ENCODE measurements around the gene ZBTB20.

The ZBTB20 gene

DNA sequence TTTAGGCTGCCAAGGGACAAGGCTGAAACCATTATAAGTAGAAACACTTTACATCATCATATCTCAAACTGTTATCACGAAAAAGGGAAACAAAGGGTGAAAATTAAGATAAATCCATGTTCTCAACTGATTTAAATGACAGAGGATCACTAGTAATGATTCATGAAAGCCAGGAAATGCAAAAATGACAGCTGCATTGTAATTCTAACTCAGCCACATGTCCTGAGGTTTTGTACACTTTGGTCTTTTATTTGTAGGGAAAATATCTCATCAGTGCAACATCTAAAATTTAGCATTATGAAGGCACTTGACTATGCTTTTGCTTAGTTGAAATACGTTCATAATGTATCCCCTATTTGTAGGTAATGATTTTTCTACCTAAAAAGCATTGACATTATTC lies 473.6 kb downstream of the ZBTB20 start:
- Histone ChIP-seq H3K79me2 (ENCODE audit: control insufficient read depth, low read length) (no peaks in the 10 kb centered on the region), H3F3A (ENCODE audit: control insufficient read depth, insufficient read depth) (no peaks in the 10 kb centered on the region), H3K4me2 (ENCODE audit: low read length) (no peak overlapping the region), H3K27ac (ENCODE audit: low read depth, low read length) (no peak overlapping the region), H3K9me3 (ENCODE audit: control insufficient read depth, insufficient read depth, low read length) (no peaks in the 10 kb centered on the region), H3K36me3 (ENCODE audit: control insufficient read depth, low read length) (no peaks in the 10 kb centered on the region), H3K4me1 (ENCODE audit: control insufficient read depth, low read length) (no peaks in the 10 kb centered on the region), H3K27me3 (ENCODE audit: control insufficient read depth, low read length) (no peaks in the 10 kb centered on the region), H3K4me3 (ENCODE audit: low read length) (no peak overlapping the region), H4K20me1 (ENCODE audit: control insufficient read depth, insufficient read depth, low read depth, low read length) (no peaks in the 10 kb centered on the region), H3K9me2 (replicated peaks; ENCODE audit: control insufficient read depth, low read length) (no peaks in the 10 kb centered on the region)
- no peak for TF ChIP-seq EZH2phosphoT487 (IDR thresholded peaks at IDR 0.05; ENCODE audit: borderline replicate concordance, low read length)
- TF ChIP-seq, protein P1, sequence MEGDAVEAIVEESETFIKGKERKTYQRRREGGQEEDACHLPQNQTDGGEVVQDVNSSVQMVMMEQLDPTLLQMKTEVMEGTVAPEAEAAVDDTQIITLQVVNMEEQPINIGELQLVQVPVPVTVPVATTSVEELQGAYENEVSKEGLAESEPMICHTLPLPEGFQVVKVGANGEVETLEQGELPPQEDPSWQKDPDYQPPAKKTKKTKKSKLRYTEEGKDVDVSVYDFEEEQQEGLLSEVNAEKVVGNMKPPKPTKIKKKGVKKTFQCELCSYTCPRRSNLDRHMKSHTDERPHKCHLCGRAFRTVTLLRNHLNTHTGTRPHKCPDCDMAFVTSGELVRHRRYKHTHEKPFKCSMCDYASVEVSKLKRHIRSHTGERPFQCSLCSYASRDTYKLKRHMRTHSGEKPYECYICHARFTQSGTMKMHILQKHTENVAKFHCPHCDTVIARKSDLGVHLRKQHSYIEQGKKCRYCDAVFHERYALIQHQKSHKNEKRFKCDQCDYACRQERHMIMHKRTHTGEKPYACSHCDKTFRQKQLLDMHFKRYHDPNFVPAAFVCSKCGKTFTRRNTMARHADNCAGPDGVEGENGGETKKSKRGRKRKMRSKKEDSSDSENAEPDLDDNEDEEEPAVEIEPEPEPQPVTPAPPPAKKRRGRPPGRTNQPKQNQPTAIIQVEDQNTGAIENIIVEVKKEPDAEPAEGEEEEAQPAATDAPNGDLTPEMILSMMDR (IDR thresholded peaks at IDR 0.05; ENCODE audit: low read depth, low read length, poor library complexity, severe bottlenecking): no peak

DNA sequence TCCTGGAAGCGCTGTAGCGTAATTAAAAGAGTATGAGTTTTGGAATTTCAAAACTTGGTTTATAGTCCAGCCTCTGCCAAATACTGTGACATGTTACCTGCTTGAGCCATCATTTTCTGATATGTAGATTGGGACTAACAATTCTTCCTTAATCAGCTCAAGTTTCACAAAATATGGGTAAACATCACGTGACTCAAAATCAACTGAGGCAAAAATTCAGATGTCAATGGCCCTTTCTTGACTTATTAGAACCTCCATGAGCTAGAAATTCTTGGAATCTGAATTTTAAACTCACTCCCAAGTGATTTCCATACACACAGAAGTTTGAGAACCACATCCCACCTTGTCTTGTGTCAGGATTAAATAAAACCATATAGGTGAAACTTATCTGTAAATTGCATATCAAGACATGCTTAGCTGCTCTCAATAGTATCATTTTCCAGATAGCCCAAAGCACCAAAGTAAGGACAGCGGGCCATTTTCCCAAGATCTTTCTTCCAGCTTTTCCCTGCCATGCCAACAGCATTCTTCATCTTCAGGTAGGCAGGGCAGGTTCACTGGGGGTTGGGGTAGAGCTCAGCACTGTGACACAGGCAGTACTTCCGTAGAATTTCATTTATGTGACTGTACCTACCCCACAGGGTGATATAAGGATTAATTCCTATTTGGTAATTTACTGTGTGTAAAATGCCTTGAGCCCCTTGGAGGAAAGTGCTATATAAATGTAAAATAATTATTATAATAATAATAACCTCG lies 474.2 kb downstream of the ZBTB20 start:
- no peaks in the 10 kb centered on the region for H3K4me1 ChIP-seq (ENCODE audit: control insufficient read depth, low read length)
- no peak overlapping the region for H3K4me2 ChIP-seq (ENCODE audit: low read length)
- H3F3A ChIP-seq (ENCODE audit: control insufficient read depth, insufficient read depth): no peaks in the 10 kb centered on the region
- H4K20me1 ChIP-seq (ENCODE audit: control insufficient read depth, insufficient read depth, low read depth, low read length): no peaks in the 10 kb centered on the region
- no peaks in the 10 kb centered on the region for H3K9me3 ChIP-seq (ENCODE audit: control insufficient read depth, insufficient read depth, low read length)
- no peak for TF ChIP-seq EZH2phosphoT487 (IDR thresholded peaks at IDR 0.05; ENCODE audit: borderline replicate concordance, low read length)
- TF ChIP-seq, protein P1 (IDR thresholded peaks at IDR 0.05; ENCODE audit: low read depth, low read length, poor library complexity, severe bottlenecking): no peak
- H3K36me3 ChIP-seq (ENCODE audit: control insufficient read depth, low read length): no peaks in the 10 kb centered on the region
- no peaks in the 10 kb centered on the region for H3K79me2 ChIP-seq (ENCODE audit: control insufficient read depth, low read length)
- no peaks in the 10 kb centered on the region for H3K27me3 ChIP-seq (ENCODE audit: control insufficient read depth, low read length)
- no peak overlapping the region for H3K4me3 ChIP-seq (ENCODE audit: low read length)
- no peaks in the 10 kb centered on the region for H3K9me2 ChIP-seq (replicated peaks; ENCODE audit: control insufficient read depth, low read length)
- H3K27ac ChIP-seq (ENCODE audit: low read depth, low read length): no peak overlapping the region

DNA sequence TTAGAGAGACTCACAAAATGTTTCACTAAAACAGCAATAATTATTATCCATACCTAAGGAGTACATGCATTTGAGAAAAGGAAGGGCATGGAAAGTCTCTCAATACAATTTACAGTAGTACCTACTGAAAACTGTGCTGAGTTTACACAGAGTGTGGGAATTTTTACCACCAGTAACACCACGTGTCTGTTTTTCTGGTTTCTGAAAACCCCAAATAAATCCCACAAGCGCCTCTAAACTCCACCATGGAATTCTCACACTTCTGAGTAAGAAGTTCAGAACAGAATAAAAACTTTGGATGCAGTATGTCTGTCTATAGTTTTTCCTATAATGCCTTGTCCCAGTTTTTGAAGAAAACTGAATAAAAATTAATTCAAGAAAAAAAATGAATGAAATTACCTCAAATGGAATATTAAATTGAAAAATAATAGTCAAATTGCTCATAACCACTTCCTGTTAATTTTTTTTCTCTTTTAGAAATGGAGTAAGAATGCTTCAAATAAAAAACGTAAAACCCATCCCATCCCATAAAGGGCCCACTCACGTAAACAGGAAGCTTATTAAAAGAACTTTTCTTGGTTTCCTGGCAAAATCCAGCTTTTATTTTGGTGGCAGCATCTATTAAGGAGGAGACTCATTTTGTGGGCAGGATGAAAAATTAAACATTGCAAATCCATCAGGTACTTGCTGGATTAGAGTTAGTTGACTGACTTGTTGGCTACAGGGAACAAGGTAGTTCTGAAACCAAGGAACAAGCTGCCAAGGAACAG lies 475.2 kb downstream of the ZBTB20 start:
- Histone ChIP-seq H3K36me3 (ENCODE audit: control insufficient read depth, low read length) (no peaks in the 10 kb centered on the region), H3K9me2 (replicated peaks; ENCODE audit: control insufficient read depth, low read length) (no peaks in the 10 kb centered on the region), H3K4me3 (ENCODE audit: low read length) (no peak overlapping the region), H3K27me3 (ENCODE audit: control insufficient read depth, low read length) (no peaks in the 10 kb centered on the region), H3K4me1 (ENCODE audit: control insufficient read depth, low read length) (no peaks in the 10 kb centered on the region), H3F3A (ENCODE audit: control insufficient read depth, insufficient read depth) (no peaks in the 10 kb centered on the region), H3K79me2 (ENCODE audit: control insufficient read depth, low read length) (no peaks in the 10 kb centered on the region), H4K20me1 (ENCODE audit: control insufficient read depth, insufficient read depth, low read depth, low read length) (no peaks in the 10 kb centered on the region), H3K9me3 (ENCODE audit: control insufficient read depth, insufficient read depth, low read length) (no peaks in the 10 kb centered on the region), H3K4me2 (ENCODE audit: low read length) (no peak overlapping the region), H3K27ac (ENCODE audit: low read depth, low read length) (no peak overlapping the region)
- TF ChIP-seq EZH2phosphoT487 (IDR thresholded peaks at IDR 0.05; ENCODE audit: borderline replicate concordance, low read length): no peak
- TF ChIP-seq, protein P1 (IDR thresholded peaks at IDR 0.05; ENCODE audit: low read depth, low read length, poor library complexity, severe bottlenecking): no peak
